CD8-positive, alpha-beta memory T cell (primary cell): ENCODE data around the gene ZNF853. TPM values are rescaled to one million over a fixed set of nuclear protein-coding genes. Genes with fewer than 3 reads are reported as not detected.
A peak's percentile ranks its signal among the peaks of the same experiment; 100 is the strongest.

Experiments
- CTCF ChIA-PET: fragments of 350-600 bp; sonication (Branson Sonifier 250); formaldehyde crosslinking; loops from one replicate; lab custom pipeline; 2021; ENCODE audit warnings: antibody characterized with exemption; lab: Charles Lee
- POLR2A ChIA-PET: fragments of 350-600 bp; sonication (Branson Sonifier 250); formaldehyde crosslinking; loops from one replicate; lab custom pipeline; 2021; ENCODE audit warnings: antibody characterized with exemption; lab: Charles Lee
- DNase-seq, 5 donors: peaks; one replicate each; pipeline versions ENCODE4 v3.0.0 to v3.0.0-alpha.2; 2020 to 2022; ENCODE audit warnings: mixed read lengths in 1 of 5
- H3K27ac ChIP-seq: one replicate; pipeline ENCODE4 v1.7.0; 2013; ENCODE audit warnings: low read depth, mild to moderate bottlenecking, low read length, moderate library complexity
- H3K27me3 ChIP-seq: 2 replicates; pipeline ENCODE4 v1.7.0; 2013; ENCODE audit warnings: low read length, mild to moderate bottlenecking; ENCODE audit not compliant: insufficient read depth, poor library complexity, severe bottlenecking
- H3K36me3 ChIP-seq: 2 replicates; pipeline ENCODE4 v1.7.0; 2013; ENCODE audit warnings: mild to moderate bottlenecking, low read length, moderate library complexity; ENCODE audit not compliant: insufficient read depth
- H3K4me1 ChIP-seq: 2 replicates; pipeline ENCODE4 v1.7.0; 2013; ENCODE audit warnings: mild to moderate bottlenecking, low read length, moderate library complexity; ENCODE audit not compliant: insufficient read depth
- H3K4me3 ChIP-seq: 2 replicates; pipeline ENCODE4 v1.7.0; 2013; ENCODE audit warnings: mild to moderate bottlenecking, low read length
- H3K9me3 ChIP-seq: 2 replicates; pipeline ENCODE4 v1.7.0; 2013; ENCODE audit warnings: mild to moderate bottlenecking, low read length
- H3K27ac Mint-ChIP-seq, 8 donors: one replicate each; pipeline ENCODE4 v1.8.0; 2020 to 2021; ENCODE audit warnings: mixed read lengths in 8 of 8, mild to moderate bottlenecking in 6 of 8, inconsistent platforms in 3 of 8, moderate library complexity in 3 of 8
- H3K27me3 Mint-ChIP-seq, 2 donors: one replicate each; pipeline ENCODE4 v1.8.0; 2020 to 2021; ENCODE audit warnings: mixed read lengths in 2 of 2, mild to moderate bottlenecking in 1 of 2, moderate library complexity in 1 of 2
- H3K36me3 Mint-ChIP-seq, 3 donors: one replicate each; pipeline ENCODE4 v1.8.0; 2020 to 2021; ENCODE audit warnings: mixed read lengths in 3 of 3, inconsistent platforms in 1 of 3, mild to moderate bottlenecking in 1 of 3
- H3K4me1 Mint-ChIP-seq, 3 donors: one replicate each; pipeline ENCODE4 v1.8.0; 2020 to 2021; ENCODE audit warnings: mixed read lengths in 3 of 3, inconsistent platforms in 1 of 3, mild to moderate bottlenecking in 1 of 3
- H3K4me3 Mint-ChIP-seq, 7 donors: one replicate each; pipeline ENCODE4 v1.8.0; 2020 to 2021; ENCODE audit warnings: mixed read lengths in 7 of 7, mild to moderate bottlenecking in 6 of 7, moderate library complexity in 4 of 7, inconsistent platforms in 2 of 7
- H3K9me3 Mint-ChIP-seq, 5 donors: one replicate each; pipeline ENCODE4 v1.8.0; 2020 to 2022; ENCODE audit warnings: mixed read lengths in 5 of 5, mild to moderate bottlenecking in 3 of 5, moderate library complexity in 2 of 5, inconsistent platforms in 1 of 5
- polyA plus RNA-seq: library from polyadenylated mRNA; unstranded; fragments of 300-500 nt; fragmentation: Illumina TruSeq; gene quantifications from one replicate; pipeline ENCODE4 v1.2.3, GENCODE V29; 2021
- total RNA-seq, 2 experiments: library from RNA; stranded (reverse); gene quantifications; one replicate each; pipeline ENCODE4 v1.2.3, GENCODE V29; 2021

Gene ZNF853
- total and polyA plus RNA-seq, 3 experiments from 2014 or later: 3.5 to 11.2 (median 4.5) TPM

- H3K36me3 ChIP-seq: peaks cover 15% of the 10 kb centered on the region
- Mint-ChIP-seq H3K4me1 (peaks cover 19 to 30% (median 26%) of the 10 kb centered on the region in 3 donors), H3K36me3 (peaks cover 4 to 76% (median 18%) of the 10 kb centered on the region in 3 donors), H3K4me3 (peak overlapping the region; percentile 62 to 92 (median 69)), H3K27ac (peak overlapping the region in 7 of 8 donors; percentile 26 to 98 (median 81)), H3K9me3 (no peaks in the 10 kb centered on the region), H3K27me3 (peaks cover 0 to 2% of the 10 kb centered on the region in 2 donors)
- POLR2A ChIA-PET: interaction anchor here (0.6 to 2.5 kb wide), 6 partner anchors 12 to 241 kb away, joined by 4 to 13 read pairs (median 6); partner anchors contain the start of genes ZDHHC4 and ZNF316
- H3K27me3 ChIP-seq: no peaks in the 10 kb centered on the region
- H3K9me3 ChIP-seq: no peaks in the 10 kb centered on the region
- peaks cover 19% of the 10 kb centered on the region for H3K4me1 ChIP-seq
- CTCF ChIA-PET: interaction anchor here (1.0 to 2.7 kb wide), 4 partner anchors 9 to 268 kb away, joined by 3 to 21 read pairs (median 8); partner anchors contain the start of gene ZDHHC4
- H3K4me3 ChIP-seq: peak overlapping the region; percentile 37
- H3K27ac ChIP-seq: no peak overlapping the region
- DNase-seq: no peak
These were observed 26.1 kb upstream of the ZNF853 start for GRCh38 chr7:6589151-6589828.

GRCh38 chr7:6589829-6590644 is 25.4 kb upstream of the ZNF853 start, which contains the start of gene INTS15:
INTS15 (plus strand) TSS chr7:6590021; CDS start chr7:6590284, 263 bp downstream.
- H3K27me3 Mint-ChIP-seq: peaks cover 0 to 2% of the 10 kb centered on the region in 2 donors
- peaks cover 12% of the 10 kb centered on the region for H3K36me3 ChIP-seq
- ChIA-PET POLR2A (interaction anchor here (0.6 to 2.5 kb wide), 6 partner anchors 13 to 811 kb away, joined by 3 to 13 read pairs (median 6); partner anchors contain the start of genes ZDHHC4 and ZNF316), CTCF (interaction anchor here (0.6 to 2.7 kb wide), 11 partner anchors 9 to 268 kb away, joined by 3 to 21 read pairs (median 4); partner anchors contain the start of gene ZDHHC4)
- no peaks in the 10 kb centered on the region for H3K27me3 ChIP-seq
- no peaks in the 10 kb centered on the region for H3K9me3 Mint-ChIP-seq
- peaks cover 19 to 32% (median 26%) of the 10 kb centered on the region in 3 donors for H3K4me1 Mint-ChIP-seq
- no peaks in the 10 kb centered on the region for H3K9me3 ChIP-seq
- peaks cover 19% of the 10 kb centered on the region for H3K4me1 ChIP-seq
- H3K27ac Mint-ChIP-seq: peak within 1 kb of the TSS; percentile 87 to 98 (median 94)
- DNase-seq: peak; percentile 77 to 91 (median 86)
- H3K27ac ChIP-seq: peak within 1 kb of the TSS; percentile 71
- H3K4me3 Mint-ChIP-seq: peak within 1 kb of the TSS; percentile 84 to 97 (median 92)
- H3K36me3 Mint-ChIP-seq: peaks cover 4 to 75% (median 13%) of the 10 kb centered on the region in 3 donors
- H3K4me3 ChIP-seq: peak within 1 kb of the TSS; percentile 63

GRCh38 chr7:6590645-6591110 is 24.7 kb upstream of the ZNF853 start:
- Histone ChIP-seq H3K27me3 (no peaks in the 10 kb centered on the region), H3K36me3 (peaks cover 11% of the 10 kb centered on the region), H3K4me3 (peak overlapping the region; percentile 63), H3K4me1 (peaks cover 19% of the 10 kb centered on the region), H3K9me3 (no peaks in the 10 kb centered on the region), H3K27ac (peak overlapping the region; percentile 71)
- H3K4me3 Mint-ChIP-seq: peak overlapping the region; percentile 84 to 97 (median 92)
- no peaks in the 10 kb centered on the region for H3K9me3 Mint-ChIP-seq
- DNase-seq: no peak
- H3K27me3 Mint-ChIP-seq: peaks cover 0 to 2% of the 10 kb centered on the region in 2 donors
- H3K27ac Mint-ChIP-seq: peak overlapping the region; percentile 87 to 98 (median 94)
- ChIA-PET CTCF (interaction anchor here (0.9 to 2.7 kb wide), 9 partner anchors 13 to 80 kb away, joined by 3 to 21 read pairs (median 4); partner anchors contain the start of gene ZDHHC4), POLR2A (interaction anchor here (0.6 to 2.5 kb wide), 5 partner anchors 10 to 811 kb away, joined by 3 to 13 read pairs (median 6); partner anchors contain the start of genes ZDHHC4 and ZNF316)
- peaks cover 19 to 33% (median 26%) of the 10 kb centered on the region in 3 donors for H3K4me1 Mint-ChIP-seq
- peaks cover 4 to 76% (median 13%) of the 10 kb centered on the region in 3 donors for H3K36me3 Mint-ChIP-seq

GRCh38 chr7:6600093-6600492 is 15.3 kb upstream of the ZNF853 start:
- no peak for DNase-seq
- Mint-ChIP-seq H3K27me3 (no peaks in the 10 kb centered on the region), H3K27ac (peak overlapping the region in 3 of 8 donors; percentile 14 to 75 (median 46)), H3K9me3 (no peaks in the 10 kb centered on the region), H3K4me1 (peaks cover 9 to 19% (median 9%) of the 10 kb centered on the region in 3 donors), H3K4me3 (no peak overlapping the region), H3K36me3 (peaks cover 0 to 76% (median 9%) of the 10 kb centered on the region in 3 donors)
- Histone ChIP-seq H3K9me3 (no peaks in the 10 kb centered on the region), H3K36me3 (peaks cover 36% of the 10 kb centered on the region), H3K4me3 (no peak overlapping the region), H3K4me1 (no peaks in the 10 kb centered on the region), H3K27me3 (no peaks in the 10 kb centered on the region), H3K27ac (no peak overlapping the region)
- POLR2A ChIA-PET: interaction anchor here (0.6 kb wide), 1 partner anchor 9 kb away, joined by 5 read pairs; no protein-coding TSS in a partner anchor
- CTCF ChIA-PET: interaction anchor here (0.8 to 1.0 kb wide), 2 partner anchors 9 to 21 kb away, joined by 3 read pairs; no protein-coding TSS in a partner anchor

GRCh38 chr7:6604458-6604857 is 11.0 kb upstream of the ZNF853 start:
- H3K27me3 ChIP-seq: no peaks in the 10 kb centered on the region
- no peaks in the 10 kb centered on the region for H3K9me3 ChIP-seq
- no peak overlapping the region for H3K27ac ChIP-seq
- ChIA-PET CTCF (interaction anchor here (0.9 to 1.0 kb wide), 2 partner anchors 8 to 29 kb away, joined by 3 read pairs; no protein-coding TSS in a partner anchor), POLR2A (no interaction called here)
- Mint-ChIP-seq H3K9me3 (no peaks in the 10 kb centered on the region), H3K36me3 (peaks cover 0 to 61% (median 5%) of the 10 kb centered on the region in 3 donors), H3K27ac (peak overlapping the region in 2 of 8 donors; percentile 12 to 75), H3K4me1 (peaks cover 9 to 15% (median 11%) of the 10 kb centered on the region in 3 donors), H3K27me3 (no peaks in the 10 kb centered on the region), H3K4me3 (peak overlapping the region in 1 of 7 donors; percentile 20)
- no peak overlapping the region for H3K4me3 ChIP-seq
- peaks cover 15% of the 10 kb centered on the region for H3K36me3 ChIP-seq
- H3K4me1 ChIP-seq: no peaks in the 10 kb centered on the region
- DNase-seq: no peak

GRCh38 chr7:6606866-6607583 is 8.4 kb upstream of the ZNF853 start:
- CTCF ChIA-PET: no interaction called here
- no peaks in the 10 kb centered on the region for H3K9me3 ChIP-seq
- POLR2A ChIA-PET: no interaction called here
- H3K4me1 ChIP-seq: no peaks in the 10 kb centered on the region
- Mint-ChIP-seq H3K27me3 (no peaks in the 10 kb centered on the region), H3K27ac (peak overlapping the region in 1 of 8 donors; percentile 69), H3K4me1 (peaks cover 8 to 12% (median 10%) of the 10 kb centered on the region in 3 donors), H3K9me3 (no peaks in the 10 kb centered on the region), H3K4me3 (peak overlapping the region in 1 of 7 donors; percentile 27), H3K36me3 (peaks cover 0 to 50% (median 8%) of the 10 kb centered on the region in 3 donors)
- DNase-seq: no peak
- H3K36me3 ChIP-seq: peaks cover 7% of the 10 kb centered on the region
- H3K27me3 ChIP-seq: no peaks in the 10 kb centered on the region
- no peak overlapping the region for H3K27ac ChIP-seq
- H3K4me3 ChIP-seq: no peak overlapping the region

GRCh38 chr7:6607651-6608051 is 7.8 kb upstream of the ZNF853 start:
- no peak for DNase-seq
- Mint-ChIP-seq H3K9me3 (no peaks in the 10 kb centered on the region), H3K27ac (no peak overlapping the region), H3K36me3 (peaks cover 0 to 44% (median 8%) of the 10 kb centered on the region in 3 donors), H3K4me3 (no peak overlapping the region), H3K4me1 (peaks cover 4 to 8% (median 6%) of the 10 kb centered on the region in 3 donors), H3K27me3 (no peaks in the 10 kb centered on the region)
- Histone ChIP-seq H3K9me3 (no peaks in the 10 kb centered on the region), H3K27me3 (no peaks in the 10 kb centered on the region), H3K36me3 (peaks cover 7% of the 10 kb centered on the region), H3K4me3 (no peak overlapping the region), H3K27ac (no peak overlapping the region), H3K4me1 (no peaks in the 10 kb centered on the region)
- ChIA-PET POLR2A (no interaction called here), CTCF (no interaction called here)
